ENCODE results near the gene ITPRIPL1. TPM values are rescaled to one million over a fixed set of nuclear protein-coding genes. Genes with fewer than 3 reads are reported as not detected.

The ITPRIPL1 gene
- polyA plus RNA-seq, 1 of the 3 experiments (the other 2 are of a cell fraction), result 5.0 TPM

DNA sequence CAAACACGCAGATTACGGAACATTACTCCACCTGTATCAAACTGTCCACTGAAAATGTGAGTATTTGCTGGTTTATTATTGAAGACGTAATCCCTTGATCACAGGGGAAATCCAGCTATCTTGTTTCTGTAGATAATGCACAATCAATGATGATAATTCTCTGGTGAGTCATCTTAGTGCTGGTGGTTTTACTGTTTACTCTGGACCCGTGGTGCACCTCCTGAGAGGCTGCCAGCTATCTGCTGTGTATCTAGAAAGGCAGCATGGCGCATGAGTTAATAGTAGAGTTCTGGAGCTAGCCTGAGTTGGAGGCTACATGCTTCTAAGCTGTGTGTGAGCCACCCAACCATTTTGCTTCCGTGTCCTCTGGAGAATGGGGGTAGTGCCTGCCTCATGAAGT, 17.0 kb downstream of the ITPRIPL1 start:
- peaks cover 6% of the 10 kb centered on the region; the same call in 1 of the 2 replicates for H4K20me1 ChIP-seq (ENCODE audit: insufficient read depth)
- H3F3A ChIP-seq (replicated peaks; ENCODE audit: insufficient read depth), result peaks cover 16% of the 10 kb centered on the region
- no peak overlapping the region for H3K9ac ChIP-seq
- POLR2A ChIA-PET, result no interaction called here
- no peak for DNase-seq
- H3K79me2 ChIP-seq (ENCODE audit: insufficient read depth), result peaks cover 68% of the 10 kb centered on the region
- H3K4me1 ChIP-seq (ENCODE audit: control insufficient read depth in 1 of 2, insufficient read depth in 2 of 2, low read depth in 1 of 2, low read length in 1 of 2), result peaks cover 0 to 13% of the 10 kb centered on the region in 2 experiments; a peak in 2 of 4 replicates
- 0 out of 2 replicates have a peak overlapping the region, but pooled peaks have one; percentile 2 for H3K4me2 ChIP-seq
- H3K27me3 ChIP-seq (ENCODE audit: insufficient read depth), result no peaks in the 10 kb centered on the region
- peak overlapping the region in 1 of 2 experiments; percentile 69; a peak in 2 of 4 replicates for H3K27ac ChIP-seq (ENCODE audit: low read depth in 2 of 2, low read length in 1 of 2)
- no peak overlapping the region for H3K4me3 ChIP-seq (ENCODE audit: low read depth in 2 of 2, low read length in 1 of 2)
- no peaks in the 10 kb centered on the region for H3K9me3 ChIP-seq
- CTCF ChIA-PET, result no interaction called here
- 59% methylated on average over 6 of the region's 6 CpGs for WGBS (ENCODE audit: low lambda C conversion rate)
- no peak overlapping the region for H2AFZ ChIP-seq (ENCODE audit: low read depth)
- H3K36me3 ChIP-seq (replicated peaks in 1 of 2; ENCODE audit: control insufficient read depth in 1 of 2, insufficient read depth in 2 of 2, low read length in 1 of 2), result peaks cover 13 to 19% of the 10 kb centered on the region in 2 experiments
- no peaks in the 10 kb centered on the region for H3K9me2 ChIP-seq
- TF ChIP-seq, protein P1, sequence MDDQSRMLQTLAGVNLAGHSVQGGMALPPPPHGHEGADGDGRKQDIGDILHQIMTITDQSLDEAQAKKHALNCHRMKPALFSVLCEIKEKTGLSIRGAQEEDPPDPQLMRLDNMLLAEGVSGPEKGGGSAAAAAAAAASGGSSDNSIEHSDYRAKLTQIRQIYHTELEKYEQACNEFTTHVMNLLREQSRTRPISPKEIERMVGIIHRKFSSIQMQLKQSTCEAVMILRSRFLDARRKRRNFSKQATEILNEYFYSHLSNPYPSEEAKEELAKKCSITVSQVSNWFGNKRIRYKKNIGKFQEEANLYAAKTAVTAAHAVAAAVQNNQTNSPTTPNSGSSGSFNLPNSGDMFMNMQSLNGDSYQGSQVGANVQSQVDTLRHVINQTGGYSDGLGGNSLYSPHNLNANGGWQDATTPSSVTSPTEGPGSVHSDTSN (IDR thresholded peaks at IDR 0.05), result peak; percentile 52
- TF ChIP-seq, protein P2, sequence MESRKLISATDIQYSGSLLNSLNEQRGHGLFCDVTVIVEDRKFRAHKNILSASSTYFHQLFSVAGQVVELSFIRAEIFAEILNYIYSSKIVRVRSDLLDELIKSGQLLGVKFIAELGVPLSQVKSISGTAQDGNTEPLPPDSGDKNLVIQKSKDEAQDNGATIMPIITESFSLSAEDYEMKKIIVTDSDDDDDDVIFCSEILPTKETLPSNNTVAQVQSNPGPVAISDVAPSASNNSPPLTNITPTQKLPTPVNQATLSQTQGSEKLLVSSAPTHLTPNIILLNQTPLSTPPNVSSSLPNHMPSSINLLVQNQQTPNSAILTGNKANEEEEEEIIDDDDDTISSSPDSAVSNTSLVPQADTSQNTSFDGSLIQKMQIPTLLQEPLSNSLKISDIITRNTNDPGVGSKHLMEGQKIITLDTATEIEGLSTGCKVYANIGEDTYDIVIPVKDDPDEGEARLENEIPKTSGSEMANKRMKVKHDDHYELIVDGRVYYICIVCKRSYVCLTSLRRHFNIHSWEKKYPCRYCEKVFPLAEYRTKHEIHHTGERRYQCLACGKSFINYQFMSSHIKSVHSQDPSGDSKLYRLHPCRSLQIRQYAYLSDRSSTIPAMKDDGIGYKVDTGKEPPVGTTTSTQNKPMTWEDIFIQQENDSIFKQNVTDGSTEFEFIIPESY (IDR thresholded peaks at IDR 0.05; ENCODE audit: borderline replicate concordance, low read depth), result no peak
- TF ChIP-seq POLR2AphosphoS5 (IDR thresholded peaks at IDR 0.05; ENCODE audit: low read depth, low read length), result no peak
- peak; percentile 73 for TF ChIP-seq JUND (IDR thresholded peaks at IDR 0.05)
- TF ChIP-seq FOXM1 (IDR thresholded peaks at IDR 0.05; ENCODE audit: low read depth), result no peak
- TF ChIP-seq, protein P3, sequence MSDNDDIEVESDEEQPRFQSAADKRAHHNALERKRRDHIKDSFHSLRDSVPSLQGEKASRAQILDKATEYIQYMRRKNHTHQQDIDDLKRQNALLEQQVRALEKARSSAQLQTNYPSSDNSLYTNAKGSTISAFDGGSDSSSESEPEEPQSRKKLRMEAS (IDR thresholded peaks at IDR 0.05; ENCODE audit: low read depth), result peak; percentile 79
- TF ChIP-seq MEF2A (IDR thresholded peaks at IDR 0.05; ENCODE audit: borderline replicate concordance, low read depth), result no peak
- no peak for TF ChIP-seq TEAD4 (IDR thresholded peaks at IDR 0.05; ENCODE audit: borderline replicate concordance, insufficient read depth)
- TF ChIP-seq, protein P4, sequence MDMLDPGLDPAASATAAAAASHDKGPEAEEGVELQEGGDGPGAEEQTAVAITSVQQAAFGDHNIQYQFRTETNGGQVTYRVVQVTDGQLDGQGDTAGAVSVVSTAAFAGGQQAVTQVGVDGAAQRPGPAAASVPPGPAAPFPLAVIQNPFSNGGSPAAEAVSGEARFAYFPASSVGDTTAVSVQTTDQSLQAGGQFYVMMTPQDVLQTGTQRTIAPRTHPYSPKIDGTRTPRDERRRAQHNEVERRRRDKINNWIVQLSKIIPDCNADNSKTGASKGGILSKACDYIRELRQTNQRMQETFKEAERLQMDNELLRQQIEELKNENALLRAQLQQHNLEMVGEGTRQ (IDR thresholded peaks at IDR 0.05; ENCODE audit: borderline replicate concordance, low read depth, low read length), result no peak
- no peak for TF ChIP-seq TAF1 (IDR thresholded peaks at IDR 0.05; ENCODE audit: borderline replicate concordance, low read depth, low read length)
- TF ChIP-seq EP300 (IDR thresholded peaks at IDR 0.05; ENCODE audit: borderline replicate concordance in 1 of 2, low read depth in 1 of 2, low read length in 1 of 2), result peak in 1 of 2 experiments; percentile 30; a peak in 1 of 4 replicates
- TF ChIP-seq, protein P5, sequence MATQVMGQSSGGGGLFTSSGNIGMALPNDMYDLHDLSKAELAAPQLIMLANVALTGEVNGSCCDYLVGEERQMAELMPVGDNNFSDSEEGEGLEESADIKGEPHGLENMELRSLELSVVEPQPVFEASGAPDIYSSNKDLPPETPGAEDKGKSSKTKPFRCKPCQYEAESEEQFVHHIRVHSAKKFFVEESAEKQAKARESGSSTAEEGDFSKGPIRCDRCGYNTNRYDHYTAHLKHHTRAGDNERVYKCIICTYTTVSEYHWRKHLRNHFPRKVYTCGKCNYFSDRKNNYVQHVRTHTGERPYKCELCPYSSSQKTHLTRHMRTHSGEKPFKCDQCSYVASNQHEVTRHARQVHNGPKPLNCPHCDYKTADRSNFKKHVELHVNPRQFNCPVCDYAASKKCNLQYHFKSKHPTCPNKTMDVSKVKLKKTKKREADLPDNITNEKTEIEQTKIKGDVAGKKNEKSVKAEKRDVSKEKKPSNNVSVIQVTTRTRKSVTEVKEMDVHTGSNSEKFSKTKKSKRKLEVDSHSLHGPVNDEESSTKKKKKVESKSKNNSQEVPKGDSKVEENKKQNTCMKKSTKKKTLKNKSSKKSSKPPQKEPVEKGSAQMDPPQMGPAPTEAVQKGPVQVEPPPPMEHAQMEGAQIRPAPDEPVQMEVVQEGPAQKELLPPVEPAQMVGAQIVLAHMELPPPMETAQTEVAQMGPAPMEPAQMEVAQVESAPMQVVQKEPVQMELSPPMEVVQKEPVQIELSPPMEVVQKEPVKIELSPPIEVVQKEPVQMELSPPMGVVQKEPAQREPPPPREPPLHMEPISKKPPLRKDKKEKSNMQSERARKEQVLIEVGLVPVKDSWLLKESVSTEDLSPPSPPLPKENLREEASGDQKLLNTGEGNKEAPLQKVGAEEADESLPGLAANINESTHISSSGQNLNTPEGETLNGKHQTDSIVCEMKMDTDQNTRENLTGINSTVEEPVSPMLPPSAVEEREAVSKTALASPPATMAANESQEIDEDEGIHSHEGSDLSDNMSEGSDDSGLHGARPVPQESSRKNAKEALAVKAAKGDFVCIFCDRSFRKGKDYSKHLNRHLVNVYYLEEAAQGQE (IDR thresholded peaks at IDR 0.05; ENCODE audit: low read depth, low read length), result no peak
- no peak for TF ChIP-seq SMC3 (IDR thresholded peaks at IDR 0.05; ENCODE audit: low read depth, low read length)
- peak; percentile 72 for TF ChIP-seq NFIC (IDR thresholded peaks at IDR 0.05; ENCODE audit: borderline replicate concordance)
- peak; percentile 62; the same call in 1 of the 2 replicates for TF ChIP-seq TCF12 (IDR thresholded peaks at IDR 0.05)
- TF ChIP-seq, protein P6, sequence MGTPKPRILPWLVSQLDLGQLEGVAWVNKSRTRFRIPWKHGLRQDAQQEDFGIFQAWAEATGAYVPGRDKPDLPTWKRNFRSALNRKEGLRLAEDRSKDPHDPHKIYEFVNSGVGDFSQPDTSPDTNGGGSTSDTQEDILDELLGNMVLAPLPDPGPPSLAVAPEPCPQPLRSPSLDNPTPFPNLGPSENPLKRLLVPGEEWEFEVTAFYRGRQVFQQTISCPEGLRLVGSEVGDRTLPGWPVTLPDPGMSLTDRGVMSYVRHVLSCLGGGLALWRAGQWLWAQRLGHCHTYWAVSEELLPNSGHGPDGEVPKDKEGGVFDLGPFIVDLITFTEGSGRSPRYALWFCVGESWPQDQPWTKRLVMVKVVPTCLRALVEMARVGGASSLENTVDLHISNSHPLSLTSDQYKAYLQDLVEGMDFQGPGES (IDR thresholded peaks at IDR 0.05; ENCODE audit: low read depth, low read length), result no peak
- no peak for TF ChIP-seq FOXJ3 (CRISPR knock-in tag; IDR thresholded peaks at IDR 0.05)
- TF ChIP-seq EZH2phosphoT487 (IDR thresholded peaks at IDR 0.05; ENCODE audit: borderline replicate concordance, low read depth), result no peak
- TF ChIP-seq, protein P7, sequence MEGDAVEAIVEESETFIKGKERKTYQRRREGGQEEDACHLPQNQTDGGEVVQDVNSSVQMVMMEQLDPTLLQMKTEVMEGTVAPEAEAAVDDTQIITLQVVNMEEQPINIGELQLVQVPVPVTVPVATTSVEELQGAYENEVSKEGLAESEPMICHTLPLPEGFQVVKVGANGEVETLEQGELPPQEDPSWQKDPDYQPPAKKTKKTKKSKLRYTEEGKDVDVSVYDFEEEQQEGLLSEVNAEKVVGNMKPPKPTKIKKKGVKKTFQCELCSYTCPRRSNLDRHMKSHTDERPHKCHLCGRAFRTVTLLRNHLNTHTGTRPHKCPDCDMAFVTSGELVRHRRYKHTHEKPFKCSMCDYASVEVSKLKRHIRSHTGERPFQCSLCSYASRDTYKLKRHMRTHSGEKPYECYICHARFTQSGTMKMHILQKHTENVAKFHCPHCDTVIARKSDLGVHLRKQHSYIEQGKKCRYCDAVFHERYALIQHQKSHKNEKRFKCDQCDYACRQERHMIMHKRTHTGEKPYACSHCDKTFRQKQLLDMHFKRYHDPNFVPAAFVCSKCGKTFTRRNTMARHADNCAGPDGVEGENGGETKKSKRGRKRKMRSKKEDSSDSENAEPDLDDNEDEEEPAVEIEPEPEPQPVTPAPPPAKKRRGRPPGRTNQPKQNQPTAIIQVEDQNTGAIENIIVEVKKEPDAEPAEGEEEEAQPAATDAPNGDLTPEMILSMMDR (IDR thresholded peaks at IDR 0.05), result no peak
- TF ChIP-seq RXRA (IDR thresholded peaks at IDR 0.05; ENCODE audit: borderline replicate concordance, low read depth), result no peak; the same call in 1 of the 2 replicates
- no peak for TF ChIP-seq SIN3A (IDR thresholded peaks at IDR 0.05; ENCODE audit: borderline replicate concordance, low read depth, low read length)
- no peak for TF ChIP-seq MXI1 (IDR thresholded peaks at IDR 0.05; ENCODE audit: low read depth, low read length)
- TF ChIP-seq NRF1 (IDR thresholded peaks at IDR 0.05; ENCODE audit: low read depth, low read length), result no peak
